Kidney capillary endothelial cell (primary cell): ENCODE measurements around the gene HMCN2.
"Not testable (repeated sequence)": the region's sequence is repeated elsewhere in the genome, so short reads cannot be mapped to it uniquely, and the experiment has no call there.

Experiments used
- DNase-seq: peaks from one replicate; pipeline ENCODE4 v3.0.0-alpha.2; 2018; ENCODE audit warnings: low spot score

HMCN2 gene

DNA sequence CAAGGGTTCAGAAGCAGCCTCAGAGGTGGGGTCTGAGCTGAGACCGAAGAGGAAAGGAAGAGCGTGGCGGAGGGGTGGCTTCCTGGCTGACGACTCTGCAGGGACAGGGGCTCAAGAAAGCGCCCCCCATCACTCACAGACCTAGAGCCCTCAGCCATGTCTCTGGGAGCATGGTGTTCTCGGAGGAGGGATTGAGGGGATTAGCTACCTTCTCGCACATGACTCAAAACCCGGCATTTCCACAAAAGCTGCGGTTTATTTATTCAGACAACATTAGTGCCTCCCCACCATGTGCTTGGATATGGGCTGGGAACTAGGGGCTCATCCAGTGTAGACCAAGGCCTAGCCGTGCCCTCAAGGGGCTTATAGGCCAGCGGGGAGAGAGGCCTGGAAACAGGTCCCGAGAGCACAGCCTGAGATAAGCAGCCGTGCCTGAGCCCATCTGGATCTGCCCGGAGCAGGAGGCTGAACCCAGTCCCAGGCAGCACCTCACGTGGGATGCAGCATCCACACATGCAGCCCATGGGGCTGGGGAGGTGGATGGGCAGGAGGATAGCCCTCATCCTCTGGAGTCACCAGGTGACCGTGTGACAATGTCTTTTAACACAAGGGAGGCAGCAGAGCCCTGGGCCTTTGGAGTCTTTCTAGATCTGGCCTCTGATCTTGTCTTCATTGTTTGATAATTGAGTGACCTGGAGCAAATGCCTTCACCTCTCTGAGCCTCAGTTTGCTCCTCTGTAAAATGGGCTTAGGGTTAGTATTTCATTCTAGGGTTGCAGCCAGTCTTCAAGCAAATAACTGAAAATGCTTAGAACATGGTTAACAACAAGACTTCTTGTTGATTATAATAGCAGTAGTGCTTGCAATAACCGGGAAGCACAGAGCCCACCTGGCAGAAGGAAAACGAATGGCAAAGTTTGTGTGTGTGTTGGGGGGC is 878 bp upstream of the HMCN2 start:
- DNase-seq: no peak

DNA sequence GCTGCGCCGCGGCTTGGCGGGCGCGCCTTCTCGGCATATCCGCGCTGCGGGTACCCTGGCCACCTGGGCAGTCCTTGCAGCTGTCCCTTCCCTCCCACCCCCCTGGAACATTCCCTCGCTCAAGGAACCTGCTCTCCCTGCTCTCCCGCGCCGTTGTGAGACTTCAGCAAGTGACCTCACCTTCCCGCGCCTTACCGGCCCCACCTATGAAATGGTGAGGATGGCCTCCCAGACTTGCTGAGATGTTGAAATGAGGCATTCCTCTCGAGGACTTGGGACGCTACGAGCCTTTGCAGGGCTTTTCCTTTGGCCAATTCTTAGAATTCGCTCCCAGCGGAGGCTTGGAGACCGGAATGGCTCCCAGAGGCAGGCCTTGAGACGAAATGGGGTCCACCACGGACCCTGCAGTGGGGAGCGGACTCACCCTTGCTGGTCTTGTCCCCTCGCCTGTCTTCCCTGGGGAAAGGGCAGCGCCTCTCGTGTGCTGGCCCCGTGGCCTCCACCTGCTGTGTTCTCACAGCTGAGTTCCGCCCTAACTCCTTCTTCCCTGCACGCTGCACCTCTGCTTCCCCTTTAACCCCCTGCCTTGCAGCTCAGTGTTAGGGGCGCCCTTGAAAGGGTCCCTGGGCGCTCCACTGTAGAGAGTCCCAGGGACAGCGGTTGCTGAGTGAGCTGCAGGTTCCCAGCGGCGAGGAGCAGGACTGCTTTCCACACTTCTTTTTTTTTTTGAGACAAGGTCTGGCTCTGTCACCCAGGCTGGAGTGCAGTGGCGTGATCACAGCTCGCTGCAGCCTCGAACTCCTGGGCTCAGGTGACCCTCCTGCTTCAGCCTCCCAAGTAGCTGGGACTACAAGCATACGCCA is 907 bp downstream of the HMCN2 start:
- no peak for DNase-seq

DNA sequence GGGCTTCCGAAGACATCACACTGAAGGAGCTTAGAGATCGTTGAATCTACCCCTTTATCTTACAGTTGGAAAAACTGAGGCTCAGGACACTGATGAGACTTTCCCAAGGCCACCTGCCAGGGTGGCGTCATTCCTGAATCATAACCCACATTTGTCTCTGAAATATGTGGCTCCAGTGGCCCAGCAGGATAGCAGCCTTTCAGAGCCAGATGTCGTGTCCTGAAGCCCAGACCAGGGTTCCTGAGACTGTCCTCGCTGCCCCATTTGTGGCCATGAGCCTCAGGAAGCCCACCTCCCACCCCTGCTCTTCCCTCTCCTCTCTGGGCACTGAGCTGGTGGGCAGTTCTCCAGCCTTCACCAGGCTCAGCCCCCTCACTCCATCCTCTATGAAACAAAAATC is 2.4 kb downstream of the HMCN2 start:
- no peak for DNase-seq

DNA sequence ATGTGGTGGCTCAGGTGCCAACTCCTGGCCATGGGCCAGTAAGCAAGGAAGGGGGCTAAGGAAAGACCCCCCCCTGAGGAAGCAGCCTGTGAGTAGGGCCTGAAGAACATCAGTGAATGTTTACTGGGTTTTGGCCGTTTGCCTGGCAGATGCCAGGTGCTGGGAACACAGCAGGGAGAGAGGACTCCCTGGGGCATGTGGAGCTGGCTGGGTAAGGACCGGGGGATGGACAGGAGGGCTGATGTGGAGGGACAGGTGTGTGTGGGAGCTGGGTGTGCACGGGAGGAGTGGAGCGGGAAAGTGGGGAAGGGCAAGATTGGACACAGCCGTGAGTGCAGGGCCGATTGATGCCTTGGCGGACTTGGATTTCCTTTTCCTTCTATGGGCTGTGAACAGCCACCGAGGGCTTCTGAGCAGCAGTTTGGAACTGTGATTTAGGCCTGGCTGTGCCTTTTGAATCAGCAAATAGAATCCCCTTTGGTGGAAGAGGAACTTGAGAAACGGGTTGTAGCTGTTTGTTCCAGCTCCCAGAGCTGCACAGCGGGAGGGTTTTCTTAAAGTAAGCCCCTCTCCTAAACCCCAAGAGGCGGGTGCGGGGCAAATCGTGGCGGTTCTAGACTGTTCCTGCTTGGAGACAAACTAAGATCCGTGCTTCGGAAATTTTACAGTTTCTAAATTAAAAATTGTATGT is 3.1 kb downstream of the HMCN2 start:
- no peak for DNase-seq

DNA sequence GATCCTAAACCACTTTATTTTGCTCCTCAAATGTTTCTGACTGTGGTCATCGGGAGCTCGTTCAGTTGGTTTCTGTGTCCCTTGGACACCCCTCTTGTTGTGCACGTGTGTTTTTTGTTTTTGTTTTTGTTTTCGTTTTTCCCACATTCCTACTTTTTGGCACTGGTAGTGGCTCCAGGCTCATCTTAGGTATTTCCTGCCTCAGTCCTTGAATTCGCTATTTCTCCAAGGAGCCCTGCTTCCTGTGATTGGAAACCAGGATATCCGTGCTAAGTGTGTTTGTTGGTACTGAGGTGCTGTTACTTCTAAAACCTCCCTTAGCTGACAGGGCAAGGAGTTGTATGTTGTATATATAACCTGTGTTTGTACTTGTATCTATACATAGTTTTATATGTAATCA is 5.9 kb downstream of the HMCN2 start:
- DNase-seq: peak; percentile 44

DNA sequence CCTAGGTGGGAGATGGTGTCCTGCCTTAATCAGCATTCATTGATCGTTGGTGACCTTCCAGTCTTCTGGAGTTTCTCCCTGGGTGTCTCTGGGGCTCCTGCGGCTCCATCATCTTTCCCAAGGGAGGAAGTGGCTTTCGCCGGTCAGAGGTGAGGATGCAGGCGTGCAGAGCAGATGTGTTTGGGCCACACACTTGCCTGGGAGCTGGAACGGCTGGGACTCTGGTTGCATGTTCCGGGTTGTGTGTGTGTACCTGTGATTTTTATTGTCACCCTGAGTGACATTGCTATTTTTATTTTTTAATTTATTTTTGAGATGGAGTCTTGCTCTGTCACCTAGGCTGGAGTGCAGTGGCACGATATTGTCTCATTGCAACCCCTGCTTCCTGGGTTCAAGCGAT is 9.6 kb downstream of the HMCN2 start:
- no peak for DNase-seq

DNA sequence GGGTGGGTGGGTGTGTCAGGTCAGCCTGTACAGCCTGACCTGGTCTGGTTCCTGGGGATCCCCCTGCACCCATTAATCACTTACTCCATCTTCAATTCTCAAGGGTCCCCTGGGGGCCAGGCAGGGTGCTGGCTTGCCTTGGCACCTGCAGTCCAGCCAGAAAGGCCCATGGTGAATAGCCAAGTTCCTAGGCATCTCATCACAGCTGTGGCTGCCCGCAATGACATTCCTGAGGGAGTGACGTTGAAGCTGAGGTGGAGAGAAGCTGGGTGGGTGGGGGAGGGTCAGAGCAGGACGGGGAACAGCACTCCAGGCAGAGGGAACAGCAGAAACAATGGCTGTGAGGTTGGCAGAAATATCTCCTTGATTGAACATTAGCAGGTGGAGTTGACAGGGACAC is 10.6 kb downstream of the HMCN2 start:
- DNase-seq: no peak

DNA sequence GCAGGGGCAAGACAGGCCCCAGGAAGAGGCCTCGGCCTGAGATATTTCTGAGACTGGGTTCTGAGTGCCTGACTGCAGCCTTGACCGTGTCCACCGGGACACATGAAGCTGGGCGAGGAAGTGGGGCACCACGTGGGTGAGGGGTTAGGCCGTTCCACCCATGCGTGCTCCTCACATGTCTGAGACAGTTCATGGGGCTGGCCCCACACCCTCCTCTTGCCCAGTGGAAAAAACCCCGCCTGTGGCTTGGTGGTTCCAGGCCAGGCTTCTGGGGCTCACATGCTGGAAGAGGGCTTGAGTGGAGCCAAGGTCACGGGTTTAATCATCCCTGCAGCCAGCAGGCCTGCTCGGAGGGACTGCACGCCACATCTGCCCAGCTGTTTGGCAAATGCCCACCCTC is 11.4 kb downstream of the HMCN2 start:
- no peak for DNase-seq

DNA sequence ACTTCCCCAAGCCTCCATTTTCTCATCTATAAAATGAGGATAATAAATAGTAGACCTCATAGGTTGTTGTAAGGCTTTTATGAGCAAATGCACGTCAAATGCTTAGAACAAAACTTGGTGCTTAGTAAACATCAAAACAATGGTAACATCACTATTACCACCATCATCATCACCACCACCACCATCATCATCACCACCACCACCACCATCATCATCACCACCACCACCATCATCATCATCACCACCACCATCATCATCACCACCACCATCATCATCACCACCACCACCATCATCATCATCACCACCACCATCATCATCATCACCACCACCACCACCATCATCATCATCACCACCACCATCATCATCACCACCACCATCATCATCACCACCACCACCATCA is 12.0 kb downstream of the HMCN2 start:
- not testable (repeated sequence) for DNase-seq

DNA sequence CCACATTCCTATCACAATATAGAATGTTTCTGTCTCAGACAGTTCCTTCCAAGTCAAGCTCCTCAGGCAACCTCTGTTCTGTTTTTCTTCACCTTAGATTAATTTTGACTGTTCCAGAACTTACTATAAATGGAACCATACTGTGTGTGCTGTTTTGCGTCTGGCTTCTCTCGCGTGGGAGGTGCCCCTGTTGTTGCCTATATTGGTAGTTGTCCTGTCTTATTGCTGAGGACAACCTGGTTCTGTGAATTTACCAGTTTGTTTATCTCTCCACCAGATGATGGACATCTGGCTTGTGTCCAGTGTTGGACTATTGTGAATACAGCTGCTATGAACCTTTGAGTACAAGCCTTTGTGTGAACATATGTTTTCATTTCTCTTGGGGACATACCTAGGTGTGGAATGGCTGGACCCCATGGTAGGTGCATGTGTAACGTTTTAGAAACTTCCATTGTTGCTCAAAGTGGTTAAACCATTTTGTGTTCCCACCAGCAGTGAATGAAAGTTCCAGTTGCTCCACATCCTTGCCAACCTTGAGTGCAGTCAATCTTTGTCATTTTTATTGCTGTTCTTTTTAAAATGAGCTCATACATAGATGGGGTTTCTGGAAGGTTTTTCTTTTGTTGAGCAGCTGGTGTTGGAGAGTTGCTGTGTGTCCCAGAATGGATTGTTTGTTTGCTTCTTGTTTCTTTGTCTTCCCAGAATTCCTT is 18.1 kb downstream of the HMCN2 start:
- no peak for DNase-seq

DNA sequence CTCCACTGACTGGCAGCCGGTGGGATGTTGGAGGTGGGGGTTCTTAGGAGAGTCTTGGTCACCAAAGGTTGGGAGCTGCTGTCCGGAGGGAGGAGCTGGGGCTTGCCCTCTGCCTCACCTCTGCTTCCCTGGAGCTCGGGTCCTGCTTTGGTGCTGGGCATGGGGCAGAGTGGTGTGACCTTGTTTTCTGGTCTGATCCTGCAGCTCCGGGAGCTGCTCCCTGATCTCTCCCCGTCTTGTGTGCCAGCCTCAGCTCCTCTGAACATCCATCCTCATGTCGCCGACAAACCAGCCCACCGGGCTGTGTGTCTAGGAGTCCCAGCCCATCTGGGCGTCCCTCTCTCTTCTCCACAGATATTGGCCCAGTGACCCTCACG is 18.7 kb downstream of the HMCN2 start:
- no peak for DNase-seq

DNA sequence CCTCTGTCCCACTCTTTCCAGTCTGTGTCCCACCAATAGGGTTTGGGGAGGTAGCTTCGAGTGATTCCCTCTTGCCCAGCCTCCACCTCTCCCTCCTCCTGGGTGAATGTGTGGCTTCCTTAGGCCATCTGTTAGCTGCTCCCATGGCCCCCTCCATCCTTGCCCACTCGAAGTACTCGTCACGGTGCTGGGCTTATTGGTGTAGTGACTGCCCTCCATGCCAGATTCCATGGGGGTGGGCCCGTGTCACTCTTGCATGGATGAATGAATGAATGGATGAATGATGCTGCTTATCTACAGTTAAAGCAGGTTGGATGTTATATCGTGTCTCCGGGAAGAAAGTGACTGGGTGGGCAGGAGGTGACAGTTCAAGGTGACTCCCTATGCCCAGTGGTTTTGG is 19.1 kb downstream of the HMCN2 start:
- no peak for DNase-seq

DNA sequence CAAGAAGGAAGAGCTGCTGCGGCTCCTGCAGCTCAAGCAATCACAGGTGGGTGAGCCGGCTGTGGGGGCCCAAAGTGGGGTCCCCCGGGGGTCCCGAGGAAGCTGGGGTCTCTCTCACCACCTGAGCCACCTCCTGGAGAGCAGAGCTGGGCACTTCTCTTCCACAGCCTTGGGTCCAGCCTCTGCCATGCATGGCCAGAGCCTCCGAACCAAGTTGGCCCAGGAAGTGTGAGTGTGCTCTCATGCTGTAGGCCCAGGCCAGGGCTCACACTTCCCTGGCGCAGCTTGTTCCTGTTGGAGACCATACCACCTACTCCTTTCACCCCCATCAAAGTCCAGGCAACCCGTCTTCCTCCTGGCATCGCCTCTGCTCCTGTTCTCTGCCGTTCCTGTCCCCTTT is 19.7 kb downstream of the HMCN2 start:
- DNase-seq: no peak

DNA sequence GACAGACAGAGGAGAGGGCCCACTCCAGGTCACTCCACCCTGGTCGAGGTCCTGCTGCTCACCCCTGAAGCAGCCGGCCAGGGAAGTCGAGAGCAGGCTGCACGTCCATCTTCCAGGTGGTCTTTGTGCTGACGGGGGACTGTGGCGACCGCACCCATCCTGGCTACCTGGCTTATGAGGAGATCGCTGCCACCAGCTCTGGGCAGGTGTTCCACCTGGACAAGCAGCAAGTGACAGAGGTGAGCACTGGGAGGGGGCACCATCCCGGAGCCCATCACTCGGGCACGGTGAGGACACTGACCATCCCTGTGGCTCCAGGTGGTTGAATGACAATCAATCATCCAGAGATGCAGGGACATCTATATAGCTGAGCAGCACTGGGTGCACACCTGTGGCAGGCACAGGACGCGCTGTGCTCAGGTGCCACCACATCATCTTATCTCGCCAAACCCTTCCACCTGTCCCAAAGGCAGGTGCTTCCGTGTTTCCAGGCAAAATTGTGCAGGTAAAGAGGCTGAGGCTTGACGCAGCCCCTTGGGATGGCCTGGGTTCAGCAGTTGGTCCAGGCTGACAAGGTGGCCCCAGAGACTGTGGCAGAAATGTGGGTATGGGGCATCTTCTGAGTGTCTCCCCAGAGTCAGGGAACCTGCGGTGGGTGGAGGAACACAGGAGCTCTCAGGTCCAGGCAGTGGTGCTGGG is 20.7 kb downstream of the HMCN2 start:
- DNase-seq: no peak

DNA sequence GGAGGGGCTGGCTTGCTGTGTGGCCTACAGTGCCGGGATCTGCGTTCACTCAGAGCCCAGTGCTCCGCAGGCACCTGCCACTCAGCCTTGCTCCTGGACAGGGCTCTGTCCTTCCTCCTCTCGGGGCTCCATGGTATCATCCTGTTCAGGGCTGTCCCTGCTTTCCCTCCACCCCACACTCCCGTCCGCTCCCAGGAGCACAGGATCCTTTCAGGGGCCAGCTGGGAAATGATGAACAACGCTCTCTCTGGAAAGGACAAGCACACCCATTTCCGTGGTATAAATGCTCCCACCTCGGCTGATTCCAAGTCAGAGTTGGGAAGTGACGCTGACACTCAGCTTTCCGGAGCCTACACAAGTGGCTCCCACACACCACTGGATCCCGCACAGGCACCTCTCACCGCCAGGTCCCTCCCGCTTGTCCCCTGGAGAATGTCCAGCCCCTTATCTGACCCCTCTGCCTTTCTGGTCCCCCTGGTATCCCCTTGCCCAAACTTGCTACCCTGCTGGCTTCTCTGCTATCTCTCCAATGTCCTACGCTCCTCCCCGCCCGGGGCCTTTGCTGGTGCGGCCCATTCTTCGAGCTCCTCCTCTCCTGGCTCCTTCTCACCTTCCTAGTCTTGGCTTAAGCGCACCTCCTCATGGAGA is 21.3 kb downstream of the HMCN2 start:
- DNase-seq: no peak

DNA sequence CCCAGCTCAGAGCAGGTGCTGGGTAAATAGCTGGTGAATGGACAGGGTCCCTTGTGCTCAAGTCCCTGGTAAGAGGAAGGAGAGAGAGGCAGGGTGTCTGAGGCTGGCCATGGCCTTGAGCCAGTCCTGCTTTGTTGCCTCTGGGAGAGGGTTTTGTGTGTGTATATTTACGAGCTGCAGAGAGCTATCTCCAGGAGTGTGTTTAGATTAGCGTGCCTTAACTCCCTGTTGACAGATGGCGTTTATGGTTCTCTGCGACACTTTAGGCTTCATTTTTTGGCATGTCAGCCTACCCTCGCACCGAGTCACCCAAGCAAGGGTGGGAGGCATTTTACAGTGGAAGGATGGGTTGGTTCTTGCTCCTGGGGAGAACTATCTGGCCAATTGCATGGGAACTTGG is 22.2 kb downstream of the HMCN2 start:
- no peak for DNase-seq

DNA sequence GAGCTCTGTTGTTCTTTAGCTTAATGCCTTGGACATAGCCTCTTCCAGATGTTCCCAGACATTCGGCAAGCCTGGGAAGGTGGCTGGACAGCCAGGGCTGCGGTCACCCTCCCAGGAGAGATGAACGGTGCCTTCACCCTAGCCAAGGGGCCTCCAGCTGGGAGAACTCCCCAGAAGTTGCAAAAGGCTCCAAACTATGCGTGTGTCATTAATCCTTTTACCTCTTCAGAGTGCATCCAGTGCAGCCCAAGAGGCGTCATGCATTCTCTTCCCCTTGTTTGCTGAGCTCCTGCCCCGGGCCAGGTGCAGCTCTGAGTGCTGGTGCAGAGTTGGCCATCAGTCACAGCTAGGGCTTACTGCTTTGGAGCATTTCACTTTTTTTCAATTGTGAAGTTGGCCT is 22.8 kb downstream of the HMCN2 start:
- DNase-seq: no peak

DNA sequence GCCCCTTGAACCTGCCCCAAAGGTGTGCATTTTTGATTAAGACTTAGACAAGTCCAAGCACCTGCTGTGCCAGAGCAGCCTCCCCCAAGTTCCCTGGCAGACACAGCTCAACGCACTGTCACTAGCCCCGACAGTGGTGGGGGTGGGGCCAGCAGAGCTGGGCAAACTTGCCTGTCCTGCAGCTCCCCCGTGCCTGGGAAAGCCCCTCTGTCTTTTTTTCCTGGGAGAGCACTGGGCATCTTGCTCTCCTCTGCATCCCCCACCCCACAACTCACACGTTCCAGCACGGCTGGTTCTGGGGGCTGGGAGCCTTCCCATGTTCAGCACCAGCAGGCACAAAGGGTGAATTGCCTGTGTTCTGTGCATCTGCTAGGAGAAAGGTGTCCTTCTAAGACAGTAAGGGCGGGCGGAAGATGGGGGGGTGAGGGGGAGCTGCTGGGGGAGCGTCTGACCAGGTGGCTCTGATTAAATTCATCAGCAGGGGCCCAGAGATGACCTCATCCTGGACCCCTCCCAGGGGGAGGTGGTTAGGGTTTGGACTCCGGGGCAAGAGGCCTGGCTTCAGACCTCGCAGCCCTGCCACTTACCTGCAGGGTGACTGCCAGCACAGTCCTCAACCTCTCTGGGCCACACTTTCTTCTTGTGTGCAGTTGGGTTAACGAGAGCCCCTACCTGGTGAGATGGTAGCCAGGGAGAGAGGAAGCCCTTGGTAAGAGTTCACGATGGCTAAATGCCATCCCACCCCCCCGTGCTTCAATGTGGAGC is 23.5 kb downstream of the HMCN2 start:
- DNase-seq: no peak

DNA sequence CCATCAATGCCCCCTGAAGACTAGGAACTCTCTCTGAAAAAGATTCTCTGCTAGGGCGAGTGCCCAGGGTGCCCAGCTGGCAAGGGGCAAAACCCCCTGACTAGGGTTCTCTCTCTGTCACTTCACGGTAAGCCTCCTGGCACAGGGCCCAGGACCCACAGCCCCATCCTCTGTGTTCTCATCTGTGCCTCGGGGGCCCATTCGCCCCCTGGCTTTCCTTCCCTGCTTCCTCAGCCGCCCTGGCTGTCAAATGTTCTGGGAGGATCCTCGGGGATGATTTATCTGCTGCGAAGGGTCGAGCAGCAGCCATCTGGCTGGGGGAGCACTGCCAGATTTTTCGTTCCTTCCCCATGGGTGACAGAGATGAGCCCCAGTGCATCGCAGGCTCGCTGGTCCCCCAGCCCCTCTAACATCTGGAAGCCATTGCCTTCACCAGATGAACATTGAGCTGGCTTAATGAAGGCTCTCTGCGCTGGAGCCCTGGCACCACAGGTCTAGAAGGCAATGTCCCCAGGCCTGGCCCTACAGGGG is 24.2 kb downstream of the HMCN2 start:
- no peak for DNase-seq
